ENCODE data around the gene UBASH3A. TPM values are rescaled to one million over a fixed set of nuclear protein-coding genes. Genes with fewer than 3 reads are reported as not detected.

Gene UBASH3A
- total RNA-seq, 2 donors from 2014 or later = 0.93 to 1.5 TPM

DNA sequence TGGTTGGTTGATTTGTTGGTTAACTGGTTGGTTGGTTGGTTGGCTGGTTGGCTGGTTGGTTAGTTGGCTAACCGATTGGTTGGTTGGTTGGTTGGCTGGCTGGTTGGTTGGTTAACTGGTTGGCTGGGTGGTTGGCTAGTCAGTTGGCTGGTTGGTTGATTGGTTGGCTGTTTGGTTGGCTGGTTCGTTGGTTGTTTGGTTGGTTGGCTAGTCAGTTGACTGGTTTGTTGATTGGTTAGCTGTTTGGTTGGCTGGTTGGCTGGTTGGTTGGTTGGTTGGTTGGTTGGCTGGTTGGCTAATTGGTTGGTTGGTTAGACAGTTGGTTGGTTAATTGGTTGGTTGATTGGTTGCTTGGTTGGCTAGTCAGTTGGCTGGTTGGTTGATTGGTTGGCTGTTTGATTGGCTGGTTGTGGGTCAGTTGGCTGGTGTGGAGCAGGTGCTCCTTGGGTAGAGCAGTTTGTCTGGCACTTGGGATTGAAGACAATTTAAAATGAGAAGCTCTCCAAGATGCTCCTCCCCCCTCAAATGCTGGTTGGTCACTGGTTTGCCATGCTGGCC is 85.4 kb downstream of the UBASH3A start:
- TF ChIP-seq CTCF (IDR thresholded peaks at IDR 0.05) = no peak
- Histone ChIP-seq H3K27ac (no peak overlapping the region), H3K4me3 (no peak overlapping the region), H3K9me3 (no peaks in the 10 kb centered on the region), H3K9ac (ENCODE audit: low read depth in 2 of 2, low read length in 2 of 2) (no peak overlapping the region), H3K27me3 (no peaks in the 10 kb centered on the region), H3K4me1 (peaks cover 5% of the 10 kb centered on the region), H3K36me3 (no peaks in the 10 kb centered on the region)
- intact Hi-C loops (cut with DNase I) = no loop called here
- no peak for DNase-seq

- Histone ChIP-seq H3K27me3 (no peaks in the 10 kb centered on the region), H3K9ac (ENCODE audit: low read depth in 2 of 2, low read length in 2 of 2) (no peak overlapping the region), H3K27ac (peak overlapping the region; percentile 64), H3K4me3 (no peak overlapping the region), H3K9me3 (no peaks in the 10 kb centered on the region), H3K36me3 (no peaks in the 10 kb centered on the region), H3K4me1 (peaks cover 8% of the 10 kb centered on the region)
- TF ChIP-seq CTCF (IDR thresholded peaks at IDR 0.05) = no peak
- intact Hi-C loops (cut with DNase I) = no loop called here
- DNase-seq = no peak
Measured at GRCh38 chr21:42489991-42490390, 86.3 kb downstream of the UBASH3A start.

DNA sequence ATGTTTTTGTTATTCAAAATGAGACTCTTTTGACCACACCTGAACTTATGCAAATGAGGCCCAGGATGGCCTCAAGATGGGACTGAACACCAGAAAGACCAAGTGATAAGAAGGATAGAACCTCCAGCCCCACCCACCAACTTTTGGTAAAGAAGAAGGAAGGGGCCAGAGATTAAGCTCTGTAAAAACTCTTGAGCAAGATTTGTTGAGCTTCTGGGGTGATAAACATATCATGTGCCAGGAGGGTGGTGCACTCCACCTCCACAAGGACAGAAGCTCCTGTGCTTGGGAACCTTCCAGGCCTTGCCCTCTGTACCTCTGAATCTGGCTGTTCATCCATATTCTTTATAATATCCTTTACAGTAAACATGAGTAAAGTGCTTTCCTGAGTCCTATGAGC is 87.0 kb downstream of the UBASH3A start:
- peak; percentile 68 for DNase-seq
- Histone ChIP-seq H3K9me3 (no peaks in the 10 kb centered on the region), H3K27me3 (no peaks in the 10 kb centered on the region), H3K27ac (peak overlapping the region; percentile 64), H3K4me3 (no peak overlapping the region), H3K4me1 (peaks cover 13% of the 10 kb centered on the region), H3K36me3 (no peaks in the 10 kb centered on the region), H3K9ac (ENCODE audit: low read depth in 2 of 2, low read length in 2 of 2) (no peak overlapping the region)
- intact Hi-C loops (cut with DNase I) = no loop called here
- TF ChIP-seq CTCF (IDR thresholded peaks at IDR 0.05) = no peak

GRCh38 chr21:42491328-42491727 is 87.6 kb downstream of the UBASH3A start:
- Histone ChIP-seq H3K9ac (ENCODE audit: low read depth in 2 of 2, low read length in 2 of 2) (no peak overlapping the region), H3K36me3 (no peaks in the 10 kb centered on the region), H3K4me1 (peaks cover 13% of the 10 kb centered on the region), H3K4me3 (no peak overlapping the region), H3K27me3 (no peaks in the 10 kb centered on the region), H3K27ac (peak overlapping the region; percentile 64), H3K9me3 (no peaks in the 10 kb centered on the region)
- no peak for DNase-seq
- intact Hi-C loops (cut with DNase I) = no loop called here
- no peak for TF ChIP-seq CTCF (IDR thresholded peaks at IDR 0.05)

DNA sequence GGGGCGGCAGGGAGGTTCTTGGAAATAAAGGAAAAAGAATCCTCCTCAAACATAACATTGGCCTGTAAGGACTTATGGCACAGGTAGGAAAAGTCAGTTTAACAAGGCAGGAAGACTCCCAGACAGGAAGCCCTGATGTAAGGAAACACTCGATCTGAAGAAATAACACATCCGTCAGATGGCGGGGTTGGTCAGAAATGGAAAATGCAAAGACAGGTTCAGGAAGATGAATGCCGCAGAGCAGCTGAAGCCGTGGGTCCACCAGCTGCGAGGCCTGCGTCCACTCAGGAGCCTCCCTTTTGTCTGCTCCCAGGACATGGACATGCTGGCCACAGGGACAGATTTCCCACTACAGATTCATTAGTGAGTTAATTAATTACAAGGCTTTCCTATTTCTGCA is 88.5 kb downstream of the UBASH3A start:
- Histone ChIP-seq H3K4me1 (peaks cover 16% of the 10 kb centered on the region), H3K27me3 (no peaks in the 10 kb centered on the region), H3K36me3 (no peaks in the 10 kb centered on the region), H3K9me3 (no peaks in the 10 kb centered on the region), H3K9ac (ENCODE audit: low read depth in 2 of 2, low read length in 2 of 2) (no peak overlapping the region), H3K27ac (no peak overlapping the region), H3K4me3 (no peak overlapping the region)
- TF ChIP-seq CTCF (IDR thresholded peaks at IDR 0.05) = no peak
- no peak for DNase-seq
- intact Hi-C loops (cut with DNase I) = no loop called here
